ENCODE measurements around the gene PIP5K1A. TPM values are rescaled to one million over a fixed set of nuclear protein-coding genes. Genes with fewer than 3 reads are reported as not detected.
"Not testable (repeated sequence)": the region's sequence is repeated elsewhere in the genome, so short reads cannot be mapped to it uniquely, and the experiment has no call there.

PIP5K1A gene
- total RNA-seq, 4 donors from 2014 or later: 46.7 to 78.2 (median 59.4) TPM

DNA sequence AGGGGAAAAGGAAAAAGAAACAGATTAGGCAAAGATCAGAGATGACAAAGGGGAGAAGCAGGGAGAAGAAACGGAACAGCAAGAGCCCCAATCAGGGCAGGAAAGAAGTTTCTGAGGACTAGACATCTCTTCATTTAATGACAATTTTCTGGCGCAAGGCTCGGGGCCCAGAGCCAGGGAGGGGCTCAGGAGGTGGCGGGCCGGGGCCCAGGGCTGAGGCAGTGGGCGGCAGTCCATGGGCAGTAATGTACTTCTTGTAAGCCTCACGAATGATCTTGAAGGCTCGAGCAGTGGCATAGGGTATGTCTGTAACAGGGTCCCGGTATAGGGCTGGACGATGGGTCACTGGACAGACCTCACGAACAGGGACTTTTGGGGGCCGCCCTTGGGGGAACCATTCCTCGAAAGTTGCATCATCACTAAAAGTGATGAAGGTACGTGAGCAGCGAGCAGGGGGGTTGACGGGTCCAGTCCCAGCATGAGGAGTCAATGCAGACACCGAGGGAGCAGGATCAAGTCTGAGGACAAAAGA, 21.8 kb upstream of the PIP5K1A start:
- WGBS, 2 donors (ENCODE audit: low coverage in 1 of 2): 96% methylated on average over 17 of the region's 17 CpGs; no CpG with 5 or more reads in 1 of the 2 donors
- Histone ChIP-seq H3K9me3 (no peaks in the 10 kb centered on the region), H3K4me3 (no peak overlapping the region), H3K27ac (no peak overlapping the region), H3K4me1 (no peaks in the 10 kb centered on the region), H3K36me3 (peaks cover 0 to 57% (median 28%) of the 10 kb centered on the region in 4 donors), H3K27me3 (no peaks in the 10 kb centered on the region)
- TF ChIP-seq POLR2A (IDR thresholded peaks at IDR 0.05) (no peak), EP300 (IDR thresholded peaks at IDR 0.05; ENCODE audit: low read depth) (no peak), POLR2AphosphoS5 (IDR thresholded peaks at IDR 0.05) (no peak)
- TF ChIP-seq, protein P1, sequence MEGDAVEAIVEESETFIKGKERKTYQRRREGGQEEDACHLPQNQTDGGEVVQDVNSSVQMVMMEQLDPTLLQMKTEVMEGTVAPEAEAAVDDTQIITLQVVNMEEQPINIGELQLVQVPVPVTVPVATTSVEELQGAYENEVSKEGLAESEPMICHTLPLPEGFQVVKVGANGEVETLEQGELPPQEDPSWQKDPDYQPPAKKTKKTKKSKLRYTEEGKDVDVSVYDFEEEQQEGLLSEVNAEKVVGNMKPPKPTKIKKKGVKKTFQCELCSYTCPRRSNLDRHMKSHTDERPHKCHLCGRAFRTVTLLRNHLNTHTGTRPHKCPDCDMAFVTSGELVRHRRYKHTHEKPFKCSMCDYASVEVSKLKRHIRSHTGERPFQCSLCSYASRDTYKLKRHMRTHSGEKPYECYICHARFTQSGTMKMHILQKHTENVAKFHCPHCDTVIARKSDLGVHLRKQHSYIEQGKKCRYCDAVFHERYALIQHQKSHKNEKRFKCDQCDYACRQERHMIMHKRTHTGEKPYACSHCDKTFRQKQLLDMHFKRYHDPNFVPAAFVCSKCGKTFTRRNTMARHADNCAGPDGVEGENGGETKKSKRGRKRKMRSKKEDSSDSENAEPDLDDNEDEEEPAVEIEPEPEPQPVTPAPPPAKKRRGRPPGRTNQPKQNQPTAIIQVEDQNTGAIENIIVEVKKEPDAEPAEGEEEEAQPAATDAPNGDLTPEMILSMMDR (IDR thresholded peaks at IDR 0.05): no peak
- intact Hi-C loops (cut with DNase I; ENCODE audit: low total_unique reads): no loop called here
- DNase-seq: no peak
- in situ Hi-C loops (cut with MboI; ENCODE audit: low pct_ligation_motif_present in 1 of 4, low pct_unique_long_range_greater_than_20kb in 1 of 4, low sequenced_read_pairs in 3 of 4): no loop called here

DNA sequence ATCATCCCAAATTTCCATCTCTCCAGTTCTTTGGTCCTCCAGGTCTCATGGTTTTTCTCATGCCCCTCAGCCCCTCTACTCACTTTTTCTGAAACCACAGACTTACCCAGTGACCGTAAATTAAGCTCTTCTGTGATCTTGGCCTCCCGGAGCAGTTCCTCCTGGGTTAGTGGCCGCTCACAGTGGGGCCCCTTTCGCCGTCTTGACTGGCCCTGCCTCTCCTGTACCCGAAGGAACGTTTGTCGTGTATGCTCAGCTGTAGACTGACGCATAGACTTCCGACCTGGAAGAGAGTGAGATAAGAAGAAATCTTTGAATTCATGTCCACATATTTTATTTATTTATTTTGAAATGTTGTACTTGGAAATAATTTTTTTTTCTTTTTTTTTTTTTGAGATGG, 14.1 kb upstream of the PIP5K1A start:
- WGBS, 2 donors (ENCODE audit: low coverage in 1 of 2): 90 to 92% methylated on average over 8 to 10 of the region's 10 CpGs
- intact Hi-C loops (cut with DNase I; ENCODE audit: low total_unique reads): no loop called here

DNA sequence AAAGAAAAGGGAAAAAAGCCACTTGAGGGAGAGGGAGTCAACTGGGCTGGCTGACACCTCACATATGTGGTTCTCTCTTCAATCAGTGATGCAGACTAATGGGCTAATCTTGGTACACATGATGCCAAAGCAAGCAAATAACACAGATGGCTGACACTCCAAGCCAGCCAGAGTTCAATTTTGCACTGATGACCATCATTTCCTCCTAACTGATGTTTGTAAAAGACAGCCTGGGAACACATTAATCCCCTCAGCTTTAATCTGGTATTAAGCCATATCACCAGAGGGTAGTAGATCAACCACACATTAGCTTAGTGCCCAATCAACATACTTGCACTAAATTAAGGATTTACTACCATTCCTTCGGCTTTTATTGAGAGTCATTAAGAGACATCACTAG, 11.1 kb upstream of the PIP5K1A start:
- in situ Hi-C loops (cut with MboI; ENCODE audit: low pct_ligation_motif_present in 1 of 4, low pct_unique_long_range_greater_than_20kb in 1 of 4, low sequenced_read_pairs in 3 of 4): no loop called here
- intact Hi-C loops (cut with DNase I; ENCODE audit: low total_unique reads): no loop called here
- H3K27ac ChIP-seq: peak overlapping the region in 2 of 4 donors; percentile 7 to 16

More for the DNA sequence above, 14.1 kb upstream of the PIP5K1A start:
- H3K27ac ChIP-seq: no peak overlapping the region
- no peak for TF ChIP-seq POLR2AphosphoS5 (IDR thresholded peaks at IDR 0.05)
- no peak for TF ChIP-seq POLR2A (IDR thresholded peaks at IDR 0.05)
- TF ChIP-seq, protein P1 (IDR thresholded peaks at IDR 0.05): no peak
- no peak for TF ChIP-seq EP300 (IDR thresholded peaks at IDR 0.05; ENCODE audit: low read depth)
- H3K27me3 ChIP-seq: no peaks in the 10 kb centered on the region
- no peak overlapping the region for H3K4me3 ChIP-seq
- H3K36me3 ChIP-seq: peaks cover 0 to 60% (median 30%) of the 10 kb centered on the region in 4 donors
- in situ Hi-C loops (cut with MboI; ENCODE audit: low pct_ligation_motif_present in 1 of 4, low pct_unique_long_range_greater_than_20kb in 1 of 4, low sequenced_read_pairs in 3 of 4): no loop called here
- H3K9me3 ChIP-seq: no peaks in the 10 kb centered on the region
- no peak for DNase-seq
- H3K4me1 ChIP-seq: peaks cover 9 to 25% (median 16%) of the 10 kb centered on the region in 4 donors

DNA sequence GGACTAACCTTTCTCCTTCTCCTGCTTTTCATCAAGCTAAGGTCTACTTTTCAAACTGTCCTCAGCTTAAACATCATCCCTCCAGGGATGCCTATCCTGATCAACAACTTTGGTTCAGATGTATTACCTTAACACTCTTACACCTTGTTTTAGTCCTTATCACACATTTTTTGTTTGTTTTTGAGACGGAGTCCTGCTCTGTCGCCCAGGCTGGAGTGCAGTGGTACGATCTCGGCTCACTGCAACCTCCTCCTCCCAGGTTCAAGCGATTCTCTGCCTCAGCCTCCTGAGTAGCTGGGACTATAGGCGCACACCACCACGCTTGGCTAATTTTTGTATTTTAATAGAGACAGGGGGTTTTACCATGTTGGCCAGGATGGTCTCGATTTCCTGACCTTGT, 9.7 kb upstream of the PIP5K1A start:
- DNase-seq; intact Hi-C loops (cut with DNase I; ENCODE audit: low total_unique reads); H3K27me3 ChIP-seq; H3K9me3 ChIP-seq; in situ Hi-C loops (cut with MboI; ENCODE audit: low pct_ligation_motif_present in 1 of 4, low pct_unique_long_range_greater_than_20kb in 1 of 4, low sequenced_read_pairs in 3 of 4): not testable (repeated sequence)
- Histone ChIP-seq H3K36me3 (peaks cover 0 to 20% (median 10%) of the 10 kb centered on the region in 4 donors), H3K27ac (peak overlapping the region; percentile 85 to 93 (median 90)), H3K4me3 (peak overlapping the region in 2 of 4 donors; percentile 67 to 93), H3K4me1 (peaks cover 16 to 34% (median 21%) of the 10 kb centered on the region in 4 donors)
- WGBS, 2 donors (ENCODE audit: low coverage in 1 of 2): 75% methylated on average over 8 of the region's 8 CpGs; no CpG with 5 or more reads in 1 of the 2 donors

More for the DNA sequence above, 11.1 kb upstream of the PIP5K1A start:
- no peak overlapping the region for H3K4me3 ChIP-seq
- TF ChIP-seq, protein P1 (IDR thresholded peaks at IDR 0.05): no peak
- TF ChIP-seq EP300 (IDR thresholded peaks at IDR 0.05; ENCODE audit: low read depth): no peak
- TF ChIP-seq POLR2AphosphoS5 (IDR thresholded peaks at IDR 0.05): no peak
- no peak for DNase-seq
- H3K36me3 ChIP-seq: peaks cover 0 to 34% (median 17%) of the 10 kb centered on the region in 4 donors
- H3K27me3 ChIP-seq: no peaks in the 10 kb centered on the region
- H3K4me1 ChIP-seq: peaks cover 16 to 34% (median 21%) of the 10 kb centered on the region in 4 donors
- H3K9me3 ChIP-seq: no peaks in the 10 kb centered on the region
- 52 to 53% methylated on average over 1 of the region's 1 CpG for WGBS, 2 donors (ENCODE audit: low coverage in 1 of 2)
